Activated naive CD8-positive, alpha-beta T cell (primary cell): ENCODE data around the gene CAPN10.

ENCODE experiments used
- H3K27ac Mint-ChIP-seq: one replicate; pipeline ENCODE4 v1.8.0; 2021; ENCODE audit warnings: mixed read lengths
- H3K27me3 Mint-ChIP-seq: one replicate; pipeline ENCODE4 v1.8.0; 2021; ENCODE audit warnings: mixed read lengths
- H3K36me3 Mint-ChIP-seq: one replicate; pipeline ENCODE4 v1.8.0; 2021; ENCODE audit warnings: mixed read lengths
- H3K4me1 Mint-ChIP-seq: one replicate; pipeline ENCODE4 v1.8.0; 2021; ENCODE audit warnings: low read depth, mixed read lengths
- H3K4me3 Mint-ChIP-seq: one replicate; pipeline ENCODE4 v1.8.0; 2021; ENCODE audit warnings: mild to moderate bottlenecking, mixed read lengths
- H3K9me3 Mint-ChIP-seq: one replicate; pipeline ENCODE4 v1.8.0; 2021; ENCODE audit warnings: low read depth, mixed read lengths

CAPN10 gene

GRCh38 chr2:240624011-240624949 lies 37.7 kb downstream of the CAPN10 start:
- Mint-ChIP-seq H3K4me3 (peak overlapping the region; percentile 57), H3K27me3 (no peaks in the 10 kb centered on the region), H3K9me3 (no peaks in the 10 kb centered on the region), H3K36me3 (peaks cover 3% of the 10 kb centered on the region), H3K4me1 (peaks cover 46% of the 10 kb centered on the region), H3K27ac (peak overlapping the region; percentile 75)

DNA sequence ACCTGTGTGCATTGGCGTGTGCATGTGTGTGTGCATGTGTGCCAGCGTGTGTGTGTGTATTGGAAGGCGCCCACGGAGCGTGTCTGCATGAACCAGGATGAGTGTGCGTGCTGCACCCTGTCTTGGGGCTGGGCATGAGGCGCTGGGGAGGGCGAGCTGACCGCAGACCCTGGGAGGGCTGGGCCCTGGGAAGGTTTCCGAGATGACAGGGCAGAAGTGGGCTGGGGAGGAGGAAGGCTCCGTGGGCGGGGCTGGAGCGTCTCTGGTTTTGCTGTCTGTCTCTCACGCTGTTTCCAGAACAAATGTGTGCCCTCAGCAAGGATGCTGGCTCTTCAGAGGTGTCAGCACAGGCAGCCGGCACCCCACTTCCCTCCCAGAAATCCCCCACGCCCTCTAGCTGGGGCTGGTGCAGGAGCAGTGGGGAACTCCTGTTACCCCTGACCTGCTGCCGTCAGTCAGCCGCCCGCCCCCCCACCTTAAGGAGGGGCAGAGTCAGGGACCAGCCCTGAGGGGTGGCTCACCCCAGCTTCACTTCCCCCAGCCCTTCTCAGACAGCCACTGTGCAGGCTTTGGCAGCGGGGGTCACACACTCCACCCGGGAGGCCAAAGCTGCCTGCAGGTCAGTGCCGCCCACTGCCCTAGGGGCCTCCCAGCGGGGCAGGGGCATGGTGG lies 38.6 kb downstream of the CAPN10 start, which contains the start of gene GPR35:
Gene GPR35 (plus strand): TSS at position 531 of the 672 bp plus-strand sequence. CDS start 4,473 bp downstream, outside the sequence.
- Mint-ChIP-seq H3K4me1 (peaks cover 46% of the 10 kb centered on the region), H3K27me3 (no peaks in the 10 kb centered on the region), H3K9me3 (no peaks in the 10 kb centered on the region), H3K4me3 (peak within 1 kb of the TSS; percentile 57), H3K36me3 (peaks cover 3% of the 10 kb centered on the region), H3K27ac (peak within 1 kb of the TSS; percentile 75)

DNA sequence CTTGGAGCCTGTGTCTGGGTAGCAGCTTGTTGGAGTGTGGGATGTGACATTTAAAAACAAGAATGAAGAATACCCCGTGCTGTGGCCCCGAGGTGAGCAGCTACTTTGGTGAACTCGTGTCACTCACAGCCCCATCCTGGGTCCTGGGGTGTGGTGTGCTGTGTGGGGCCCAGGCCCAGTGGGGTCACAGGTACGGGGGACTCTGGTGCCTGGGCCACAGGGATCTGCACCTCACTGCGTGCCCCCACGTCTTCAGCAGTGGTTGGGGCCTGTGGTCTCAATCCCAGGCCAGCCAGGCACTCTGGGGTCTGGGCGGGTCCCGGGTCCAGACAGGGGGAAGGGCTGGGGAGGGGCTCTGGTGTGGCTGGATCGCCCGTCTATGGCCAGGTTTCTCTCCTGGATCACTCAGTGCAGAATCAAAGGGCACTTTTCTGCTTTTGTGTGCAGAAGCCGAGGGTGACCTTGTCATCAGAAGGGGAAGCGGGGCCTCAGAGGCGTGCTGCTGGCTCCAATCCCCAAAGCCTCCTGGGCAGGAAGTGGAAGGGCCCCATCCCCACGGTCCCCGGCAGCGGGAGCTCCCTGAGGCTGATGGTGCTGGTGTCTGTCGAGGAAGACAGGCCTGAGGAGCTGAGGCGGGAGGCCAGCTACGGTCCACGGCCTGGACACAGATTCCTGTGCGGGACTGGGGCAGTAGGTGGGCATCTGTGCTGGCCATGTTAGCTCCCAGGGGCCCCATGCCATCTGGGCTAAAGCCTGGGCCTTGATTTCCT lies 40.2 kb downstream of the CAPN10 start:
- Mint-ChIP-seq H3K4me1 (peaks cover 35% of the 10 kb centered on the region), H3K36me3 (peaks cover 3% of the 10 kb centered on the region), H3K27me3 (no peaks in the 10 kb centered on the region), H3K27ac (no peak overlapping the region), H3K4me3 (peak overlapping the region; percentile 27), H3K9me3 (no peaks in the 10 kb centered on the region)

DNA sequence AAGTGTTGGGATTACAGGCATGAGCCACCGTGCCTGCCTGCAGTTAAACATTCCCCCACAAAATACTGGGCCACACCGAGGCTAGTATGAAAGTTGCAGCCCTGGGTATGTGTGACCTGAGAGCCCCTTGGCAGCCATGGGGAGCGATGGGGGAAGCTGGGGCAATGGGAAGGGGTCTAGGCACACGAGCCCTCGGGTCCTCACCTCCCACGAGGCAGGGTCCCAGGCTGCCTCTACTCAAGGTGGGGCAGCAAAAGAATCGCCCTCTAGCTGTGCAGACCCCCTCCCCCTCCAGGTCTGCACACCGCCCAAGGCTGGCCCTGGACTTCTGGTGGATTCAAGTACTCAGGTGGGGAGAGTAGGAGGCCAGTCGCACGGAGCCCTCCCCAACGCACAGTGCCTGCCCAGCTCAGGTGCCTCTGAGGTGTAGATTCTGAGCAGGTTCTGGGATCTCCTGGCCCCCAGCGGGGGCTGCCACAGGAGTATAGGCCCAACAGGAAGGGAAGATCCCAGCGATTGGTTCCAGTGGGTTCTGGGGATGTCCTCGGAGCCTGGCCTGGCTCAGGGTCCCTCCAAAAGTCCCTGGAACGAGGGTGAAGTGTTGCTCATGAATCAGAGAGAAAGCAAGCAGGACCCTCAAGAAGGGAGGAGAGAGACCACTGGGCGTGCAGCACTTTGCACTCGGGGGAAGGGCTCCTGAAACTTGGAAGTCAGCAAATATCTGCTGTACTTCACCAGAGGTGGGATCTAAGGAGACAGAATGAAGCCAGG lies 41.4 kb downstream of the CAPN10 start:
- H3K27me3 Mint-ChIP-seq: no peaks in the 10 kb centered on the region

DNA sequence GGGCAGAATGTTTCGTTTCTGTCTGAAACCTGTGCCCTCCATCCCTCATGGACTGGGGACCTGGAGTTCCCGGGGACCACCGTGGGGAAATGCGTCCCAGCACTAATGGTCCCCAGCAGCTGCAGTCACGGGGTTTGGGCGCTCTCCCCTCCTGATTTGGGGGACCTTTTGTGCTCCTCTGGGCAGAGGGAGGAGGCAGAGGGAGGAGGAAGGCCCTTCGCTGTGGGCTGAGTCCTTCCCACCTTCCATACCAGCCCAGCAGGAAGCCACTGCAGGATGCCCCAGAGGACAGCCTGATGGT lies 41.9 kb downstream of the CAPN10 start:
- Mint-ChIP-seq H3K36me3 (peaks cover 5% of the 10 kb centered on the region), H3K27me3 (no peaks in the 10 kb centered on the region), H3K9me3 (peaks cover 7% of the 10 kb centered on the region), H3K27ac (no peak overlapping the region), H3K4me3 (no peak overlapping the region), H3K4me1 (peaks cover 21% of the 10 kb centered on the region)

More for the DNA sequence above, 41.4 kb downstream of the CAPN10 start:
- H3K4me1 Mint-ChIP-seq: peaks cover 27% of the 10 kb centered on the region
- no peak overlapping the region for H3K4me3 Mint-ChIP-seq
- H3K27ac Mint-ChIP-seq: no peak overlapping the region
- peaks cover 1% of the 10 kb centered on the region for H3K9me3 Mint-ChIP-seq
- H3K36me3 Mint-ChIP-seq: peaks cover under 1% of the 10 kb centered on the region

DNA sequence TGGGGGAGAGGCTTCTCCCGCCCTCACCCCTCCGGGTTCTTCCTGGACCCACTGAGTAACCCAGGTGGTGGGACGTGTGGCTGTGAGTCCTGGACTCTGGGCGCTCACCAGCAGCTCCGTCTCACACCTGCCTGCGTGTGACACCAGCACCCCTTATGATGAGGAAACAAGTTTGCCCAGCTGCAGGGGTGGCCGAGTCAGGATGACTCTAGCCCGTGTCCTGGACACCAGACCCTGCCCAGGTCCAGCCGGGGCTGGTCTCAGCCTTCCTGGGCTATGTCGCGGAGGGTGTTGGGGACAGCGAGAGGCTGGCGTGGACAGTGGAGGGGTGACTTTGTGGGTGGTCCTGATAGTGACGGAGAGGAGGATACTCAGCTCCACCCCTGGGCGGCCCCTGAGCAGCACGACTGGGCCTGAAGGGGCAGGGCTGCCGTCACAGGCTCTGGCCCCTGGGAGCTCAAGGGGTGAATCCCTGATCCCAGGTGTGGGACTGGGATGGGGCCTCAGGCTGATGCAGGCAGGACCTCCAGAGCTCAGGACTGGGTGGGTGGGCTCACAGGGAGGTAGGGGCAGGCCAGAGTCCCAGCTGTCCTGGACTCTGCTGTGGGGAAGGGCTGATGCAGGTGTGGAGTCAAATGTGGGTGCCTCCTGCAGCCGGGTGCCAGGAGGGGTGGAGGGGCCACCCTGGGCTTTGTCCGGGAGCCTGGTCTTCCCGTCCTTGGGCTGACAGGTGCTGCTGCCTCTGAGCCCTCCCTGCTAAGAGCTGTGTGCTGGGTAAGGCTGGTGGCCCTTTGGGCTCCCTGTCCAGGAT lies 42.5 kb downstream of the CAPN10 start:
- Mint-ChIP-seq H3K36me3 (peaks cover 5% of the 10 kb centered on the region), H3K27ac (no peak overlapping the region), H3K4me3 (no peak overlapping the region), H3K9me3 (peaks cover 9% of the 10 kb centered on the region), H3K27me3 (no peaks in the 10 kb centered on the region), H3K4me1 (peaks cover 18% of the 10 kb centered on the region)

DNA sequence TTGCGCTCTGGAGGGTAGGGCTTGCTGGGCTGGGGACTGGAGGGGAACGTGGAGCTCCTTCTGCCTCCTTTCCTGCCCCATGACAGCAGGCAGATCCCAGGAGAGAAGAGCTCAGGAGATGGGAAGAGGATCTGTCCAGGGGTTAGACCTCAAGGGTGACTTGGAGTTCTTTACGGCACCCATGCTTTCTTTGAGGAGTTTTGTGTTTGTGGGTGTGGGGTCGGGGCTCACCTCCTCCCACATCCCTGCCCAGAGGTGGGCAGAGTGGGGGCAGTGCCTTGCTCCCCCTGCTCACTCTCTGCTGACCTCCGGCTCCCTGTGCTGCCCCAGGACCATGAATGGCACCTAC lies 43.1 kb downstream of the CAPN10 start:
- Mint-ChIP-seq H3K36me3 (peaks cover 7% of the 10 kb centered on the region), H3K4me1 (peaks cover 13% of the 10 kb centered on the region), H3K4me3 (no peak overlapping the region), H3K27ac (no peak overlapping the region), H3K27me3 (no peaks in the 10 kb centered on the region), H3K9me3 (peaks cover 9% of the 10 kb centered on the region)

DNA sequence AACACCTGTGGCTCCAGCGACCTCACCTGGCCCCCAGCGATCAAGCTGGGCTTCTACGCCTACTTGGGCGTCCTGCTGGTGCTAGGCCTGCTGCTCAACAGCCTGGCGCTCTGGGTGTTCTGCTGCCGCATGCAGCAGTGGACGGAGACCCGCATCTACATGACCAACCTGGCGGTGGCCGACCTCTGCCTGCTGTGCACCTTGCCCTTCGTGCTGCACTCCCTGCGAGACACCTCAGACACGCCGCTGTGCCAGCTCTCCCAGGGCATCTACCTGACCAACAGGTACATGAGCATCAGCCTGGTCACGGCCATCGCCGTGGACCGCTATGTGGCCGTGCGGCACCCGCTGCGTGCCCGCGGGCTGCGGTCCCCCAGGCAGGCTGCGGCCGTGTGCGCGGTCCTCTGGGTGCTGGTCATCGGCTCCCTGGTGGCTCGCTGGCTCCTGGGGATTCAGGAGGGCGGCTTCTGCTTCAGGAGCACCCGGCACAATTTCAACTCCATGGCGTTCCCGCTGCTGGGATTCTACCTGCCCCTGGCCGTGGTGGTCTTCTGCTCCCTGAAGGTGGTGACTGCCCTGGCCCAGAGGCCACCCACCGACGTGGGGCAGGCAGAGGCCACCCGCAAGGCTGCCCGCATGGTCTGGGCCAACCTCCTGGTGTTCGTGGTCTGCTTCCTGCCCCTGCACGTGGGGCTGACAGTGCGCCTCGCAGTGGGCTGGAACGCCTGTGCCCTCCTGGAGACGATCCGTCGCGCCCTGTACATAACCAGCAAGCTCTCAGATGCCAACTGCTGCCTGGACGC lies 43.6 kb downstream of the CAPN10 start:
- H3K27me3 Mint-ChIP-seq: no peaks in the 10 kb centered on the region
- no peak overlapping the region for H3K27ac Mint-ChIP-seq
- H3K4me3 Mint-ChIP-seq: no peak overlapping the region
- H3K4me1 Mint-ChIP-seq: peaks cover 7% of the 10 kb centered on the region
- H3K36me3 Mint-ChIP-seq: peaks cover 7% of the 10 kb centered on the region
- peaks cover 9% of the 10 kb centered on the region for H3K9me3 Mint-ChIP-seq

DNA sequence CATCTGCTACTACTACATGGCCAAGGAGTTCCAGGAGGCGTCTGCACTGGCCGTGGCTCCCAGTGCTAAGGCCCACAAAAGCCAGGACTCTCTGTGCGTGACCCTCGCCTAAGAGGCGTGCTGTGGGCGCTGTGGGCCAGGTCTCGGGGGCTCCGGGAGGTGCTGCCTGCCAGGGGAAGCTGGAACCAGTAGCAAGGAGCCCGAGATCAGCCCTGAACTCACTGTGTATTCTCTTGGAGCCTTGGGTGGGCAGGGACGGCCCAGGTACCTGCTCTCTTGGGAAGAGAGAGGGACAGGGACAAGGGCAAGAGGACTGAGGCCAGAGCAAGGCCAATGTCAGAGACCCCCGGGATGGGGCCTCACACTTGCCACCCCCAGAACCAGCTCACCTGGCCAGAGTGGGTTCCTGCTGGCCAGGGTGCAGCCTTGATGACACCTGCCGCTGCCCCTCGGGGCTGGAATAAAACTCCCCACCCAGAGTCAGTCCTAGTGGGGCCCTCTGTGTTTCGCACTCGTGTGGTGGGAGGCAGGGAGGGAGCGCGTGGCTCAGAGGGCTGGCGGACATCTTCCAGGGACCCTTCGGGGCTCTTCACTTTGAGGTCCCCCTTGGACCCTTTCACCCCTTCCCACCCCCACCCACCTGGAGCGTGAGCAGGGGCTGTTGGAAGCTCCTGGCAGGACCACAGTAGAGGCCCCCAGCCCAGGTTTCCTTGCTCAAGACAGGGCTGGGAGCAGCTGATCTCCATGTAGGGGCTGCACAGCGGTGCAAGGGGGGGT lies 44.4 kb downstream of the CAPN10 start:
- Mint-ChIP-seq H3K4me3 (no peak overlapping the region), H3K27me3 (no peaks in the 10 kb centered on the region), H3K27ac (no peak overlapping the region), H3K36me3 (peaks cover 7% of the 10 kb centered on the region), H3K9me3 (peaks cover 9% of the 10 kb centered on the region), H3K4me1 (peaks cover 6% of the 10 kb centered on the region)

DNA sequence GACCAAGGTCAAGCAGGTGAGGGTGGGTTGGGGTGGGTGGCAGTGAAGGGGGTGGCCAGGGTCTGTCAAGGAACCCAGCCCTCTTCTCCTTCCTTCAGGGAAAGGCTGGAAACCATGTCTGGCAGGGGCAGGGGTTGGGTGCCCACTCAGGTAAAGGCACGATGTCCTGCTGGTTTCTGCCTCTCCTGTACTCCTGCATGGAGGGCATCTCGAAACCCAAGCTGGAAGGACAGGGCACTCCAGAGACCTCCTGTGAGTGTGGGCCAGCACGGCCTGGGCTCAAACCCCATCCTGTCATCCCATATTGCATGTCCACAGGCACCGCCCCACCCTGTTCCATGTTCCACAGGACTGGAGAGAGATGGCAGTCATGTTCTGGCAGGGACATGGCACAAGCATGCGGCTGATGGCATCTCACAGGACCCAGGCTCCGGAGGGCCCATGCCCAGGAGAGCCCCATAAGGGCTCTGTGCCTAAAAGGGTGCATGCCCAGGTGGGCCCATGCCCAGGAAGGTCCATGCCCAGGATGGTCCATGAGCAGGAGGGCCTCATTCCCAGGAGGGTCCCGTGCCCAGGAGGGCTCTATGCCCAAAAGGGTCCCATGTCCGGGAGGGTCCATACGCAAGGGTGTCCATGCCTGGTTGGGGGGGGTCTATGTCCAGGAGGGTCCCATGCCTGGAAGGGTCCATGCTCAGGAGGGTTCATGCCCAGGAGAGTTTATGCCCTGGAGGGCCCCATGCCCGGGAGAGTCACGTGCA lies 45.2 kb downstream of the CAPN10 start:
- peaks cover 2% of the 10 kb centered on the region for H3K4me1 Mint-ChIP-seq
- no peak overlapping the region for H3K27ac Mint-ChIP-seq
- H3K27me3 Mint-ChIP-seq: no peaks in the 10 kb centered on the region
- H3K36me3 Mint-ChIP-seq: peaks cover 7% of the 10 kb centered on the region
- peaks cover 9% of the 10 kb centered on the region for H3K9me3 Mint-ChIP-seq
- H3K4me3 Mint-ChIP-seq: no peak overlapping the region

GRCh38 chr2:240632306-240632721 lies 45.8 kb downstream of the CAPN10 start:
- H3K27ac Mint-ChIP-seq: no peak overlapping the region
- peaks cover 9% of the 10 kb centered on the region for H3K9me3 Mint-ChIP-seq
- H3K4me3 Mint-ChIP-seq: no peak overlapping the region
- no peaks in the 10 kb centered on the region for H3K4me1 Mint-ChIP-seq
- no peaks in the 10 kb centered on the region for H3K27me3 Mint-ChIP-seq
- peaks cover 7% of the 10 kb centered on the region for H3K36me3 Mint-ChIP-seq
